ENCODE measurements around the gene TUBA4B.
"Not testable (repeated sequence)": the region's sequence is repeated elsewhere in the genome, so short reads cannot be mapped to it uniquely, and the experiment has no call there.

Gene TUBA4B

GRCh38 chr2:219273937-219274336, 20.9 kb downstream of the TUBA4B start:
- no peak for DNase-seq (ENCODE audit: low spot score)

- no peak for DNase-seq (ENCODE audit: low spot score)
Measured at GRCh38 chr2:219274361-219274921, 21.4 kb downstream of the TUBA4B start.

- peak; percentile 81 for DNase-seq (ENCODE audit: low spot score)
Measured at GRCh38 chr2:219277703-219278654, 24.9 kb downstream of the TUBA4B start.

DNA sequence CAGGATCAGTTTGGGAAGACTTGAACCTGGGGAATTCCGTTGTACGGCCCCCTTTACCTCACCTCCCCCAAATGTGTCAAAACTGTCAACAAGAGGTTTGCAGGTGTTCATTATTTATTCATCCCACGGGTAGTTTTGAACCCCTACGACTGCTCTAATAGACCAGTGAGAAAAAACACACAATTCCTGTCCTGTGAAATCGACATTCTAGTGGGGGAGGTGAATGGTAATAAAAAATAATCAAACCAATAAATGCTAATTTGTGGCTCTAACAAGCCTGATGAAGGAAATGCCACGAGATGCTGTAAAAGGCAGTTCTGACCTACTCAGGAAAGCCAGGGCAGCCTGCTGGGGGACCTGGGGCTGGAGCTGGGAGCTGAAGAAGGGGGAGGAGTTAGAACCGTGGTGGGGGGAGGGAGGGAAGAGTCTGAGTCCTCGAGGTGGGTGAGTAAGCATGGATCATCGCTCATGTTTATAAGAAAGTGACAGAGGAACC, 25.7 kb downstream of the TUBA4B start:
- DNase-seq (ENCODE audit: low spot score), result no peak

GRCh38 chr2:219279151-219279915, 26.3 kb downstream of the TUBA4B start, which contains the start of gene DNAJB2:
DNAJB2 (plus strand) TSS chr2:219279366; CDS start chr2:219279834, 468 bp downstream.
- DNase-seq (ENCODE audit: low spot score), result peak; percentile 95

GRCh38 chr2:219279916-219280516, 27.0 kb downstream of the TUBA4B start:
- DNase-seq (ENCODE audit: low spot score), result no peak

DNA sequence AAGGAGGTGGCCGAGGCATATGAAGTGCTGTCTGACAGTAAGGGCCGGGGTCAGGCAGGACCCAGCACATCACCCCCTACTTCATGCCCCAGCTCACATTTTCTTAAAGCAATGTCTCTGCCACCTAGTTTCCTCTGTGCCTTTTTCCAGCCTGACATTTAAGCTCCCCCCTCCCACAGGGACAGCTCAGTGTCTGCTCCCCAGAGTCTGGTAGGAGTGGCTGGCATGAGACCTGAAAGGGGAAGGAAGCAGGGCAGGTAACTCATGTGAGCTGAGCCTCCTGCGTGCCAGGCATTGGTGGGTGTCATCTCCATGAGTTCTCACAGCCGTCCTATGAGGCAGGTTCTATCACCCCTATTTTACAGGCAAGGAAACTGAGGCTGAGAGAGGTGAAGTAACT, 27.6 kb downstream of the TUBA4B start:
- no peak for DNase-seq (ENCODE audit: low spot score)

DNA sequence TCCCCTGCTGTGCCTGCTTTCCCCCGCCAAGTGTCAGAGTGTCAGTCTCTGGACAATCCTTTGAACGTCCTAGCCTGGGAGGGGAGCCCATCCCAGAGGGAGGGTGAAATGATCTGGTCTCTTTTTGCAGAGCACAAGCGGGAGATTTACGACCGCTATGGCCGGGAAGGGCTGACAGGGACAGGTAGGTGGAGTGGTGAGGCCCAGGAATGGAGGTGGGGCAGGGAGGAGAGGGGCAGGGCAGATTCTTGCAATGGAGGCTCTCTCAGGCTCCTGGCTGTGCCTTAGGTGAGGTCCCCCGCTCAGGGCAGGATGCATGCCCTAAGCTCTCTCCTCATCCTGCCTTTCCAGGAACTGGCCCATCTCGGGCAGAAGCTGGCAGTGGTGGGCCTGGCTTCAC, 28.5 kb downstream of the TUBA4B start:
- no peak for DNase-seq (ENCODE audit: low spot score)

DNA sequence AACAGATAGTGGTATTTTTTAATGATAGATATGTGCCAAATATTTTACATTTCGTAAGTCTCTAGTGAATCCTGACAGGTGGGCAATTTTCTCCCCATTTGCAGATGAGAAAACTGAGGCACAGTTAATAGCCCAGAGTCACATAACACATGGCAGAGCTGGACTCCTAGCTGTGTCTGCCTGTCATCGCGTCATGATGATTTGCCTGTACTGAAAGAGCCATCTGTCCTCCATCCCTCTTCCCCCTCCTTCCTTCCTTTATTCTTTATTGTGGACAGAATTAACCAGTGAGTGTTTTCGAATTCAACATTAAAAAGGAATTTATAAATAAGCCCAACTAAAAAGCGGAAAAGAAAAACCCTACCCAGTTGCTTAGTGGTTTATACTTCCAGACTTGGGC, 29.3 kb downstream of the TUBA4B start:
- no peak for DNase-seq (ENCODE audit: low spot score)

- no peak for DNase-seq (ENCODE audit: low spot score)
Measured at GRCh38 chr2:219282943-219283581, 30.0 kb downstream of the TUBA4B start.

GRCh38 chr2:219284501-219285372, 31.7 kb downstream of the TUBA4B start:
- no peak for DNase-seq (ENCODE audit: low spot score)

DNA sequence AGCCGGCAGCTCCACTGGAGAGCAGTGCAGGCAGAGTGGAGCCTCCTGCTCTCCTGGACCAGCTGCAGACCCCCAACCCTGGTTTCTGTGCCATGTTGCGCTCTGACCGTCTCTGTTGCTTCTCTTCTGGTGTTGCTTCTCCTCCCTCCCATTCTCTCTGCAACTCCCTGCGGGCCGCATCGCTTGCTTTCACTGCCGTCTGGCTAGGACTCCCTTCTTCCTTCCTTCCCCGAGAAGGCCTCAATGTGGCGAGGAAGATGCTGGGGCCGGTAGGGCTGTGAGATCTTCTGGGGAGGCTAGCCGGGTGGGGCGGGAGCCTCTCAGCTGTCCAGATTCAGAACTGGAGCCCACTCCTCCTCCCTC, 32.3 kb downstream of the TUBA4B start:
- DNase-seq (ENCODE audit: low spot score), result no peak

DNA sequence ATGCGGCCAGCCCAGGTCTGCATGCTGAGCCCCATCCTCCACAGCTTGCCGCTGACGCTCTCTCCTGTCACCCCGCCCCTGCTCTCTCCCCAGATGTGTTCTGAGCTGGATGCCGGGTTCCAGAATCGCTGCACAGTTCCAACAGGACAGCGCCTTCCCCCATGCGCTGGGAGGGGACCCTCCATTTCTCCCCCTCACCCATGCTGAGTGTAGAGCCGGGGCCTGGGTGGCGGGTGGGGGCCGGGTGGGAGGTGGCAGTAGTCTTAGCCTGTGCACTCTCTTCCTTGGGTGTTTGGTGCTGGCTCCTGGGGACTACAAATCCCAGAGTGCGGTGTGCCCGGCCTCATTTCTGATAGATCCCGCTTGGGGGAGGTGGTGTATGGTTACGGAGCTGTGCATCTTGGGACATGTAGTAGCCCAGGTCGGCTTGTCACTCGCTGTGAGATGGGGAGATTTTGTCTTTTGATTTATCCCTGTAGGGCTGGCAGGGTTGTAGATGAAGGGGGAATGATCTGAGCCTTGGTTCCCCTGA, 32.9 kb downstream of the TUBA4B start:
- DNase-seq (ENCODE audit: low spot score), result peak; percentile 82

DNA sequence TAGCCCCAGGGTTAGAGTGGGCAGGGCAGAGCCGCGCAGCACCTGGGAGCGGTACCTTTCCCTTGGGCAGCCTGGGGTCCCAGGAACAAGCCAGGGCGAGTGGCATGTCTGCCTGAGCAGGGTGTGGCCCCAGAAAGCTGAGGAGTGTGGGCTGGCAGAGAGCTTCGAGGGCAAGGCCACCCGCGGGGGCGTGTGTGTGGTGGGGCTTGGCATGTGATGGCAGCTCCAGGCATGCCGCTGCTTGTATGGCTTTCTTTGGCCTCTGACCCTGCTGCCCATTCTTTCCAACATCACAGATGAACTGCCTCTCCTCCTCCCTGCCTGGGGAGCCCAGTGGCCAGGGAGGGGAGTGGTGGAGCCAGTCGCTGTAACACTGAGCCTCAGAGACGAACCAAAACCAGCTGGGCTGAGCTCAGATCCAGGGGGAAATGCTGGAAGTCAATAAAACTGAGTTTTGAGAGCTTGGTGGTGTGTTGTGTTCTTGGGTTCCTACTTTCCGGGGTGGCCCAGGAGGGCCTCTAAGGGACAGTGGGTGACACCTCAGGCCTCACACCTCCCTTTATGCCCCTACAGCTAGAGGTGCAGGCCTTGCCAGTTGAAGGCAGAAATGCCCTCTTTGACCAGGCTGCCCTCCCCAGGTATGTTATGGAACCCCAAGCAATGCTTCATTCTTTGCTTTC, 33.5 kb downstream of the TUBA4B start:
- DNase-seq (ENCODE audit: low spot score), result no peak

DNA sequence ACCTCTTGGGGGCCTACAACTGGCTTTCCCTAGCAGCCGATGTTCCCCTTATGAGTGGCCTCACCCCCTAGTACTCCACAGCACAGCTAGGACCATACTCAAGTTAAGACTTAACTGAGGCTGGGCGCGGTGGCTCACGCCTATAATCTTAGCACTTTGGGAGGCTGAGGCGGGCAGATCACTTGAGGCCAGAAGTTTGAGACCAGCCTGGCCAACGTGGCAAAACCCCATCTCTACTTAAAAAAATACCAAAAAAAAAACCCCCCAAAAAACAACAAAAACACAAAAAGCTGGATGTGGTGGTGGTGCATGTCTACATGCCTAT, 34.0 kb downstream of the TUBA4B start:
- DNase-seq (ENCODE audit: low spot score), result not testable (repeated sequence)

DNA sequence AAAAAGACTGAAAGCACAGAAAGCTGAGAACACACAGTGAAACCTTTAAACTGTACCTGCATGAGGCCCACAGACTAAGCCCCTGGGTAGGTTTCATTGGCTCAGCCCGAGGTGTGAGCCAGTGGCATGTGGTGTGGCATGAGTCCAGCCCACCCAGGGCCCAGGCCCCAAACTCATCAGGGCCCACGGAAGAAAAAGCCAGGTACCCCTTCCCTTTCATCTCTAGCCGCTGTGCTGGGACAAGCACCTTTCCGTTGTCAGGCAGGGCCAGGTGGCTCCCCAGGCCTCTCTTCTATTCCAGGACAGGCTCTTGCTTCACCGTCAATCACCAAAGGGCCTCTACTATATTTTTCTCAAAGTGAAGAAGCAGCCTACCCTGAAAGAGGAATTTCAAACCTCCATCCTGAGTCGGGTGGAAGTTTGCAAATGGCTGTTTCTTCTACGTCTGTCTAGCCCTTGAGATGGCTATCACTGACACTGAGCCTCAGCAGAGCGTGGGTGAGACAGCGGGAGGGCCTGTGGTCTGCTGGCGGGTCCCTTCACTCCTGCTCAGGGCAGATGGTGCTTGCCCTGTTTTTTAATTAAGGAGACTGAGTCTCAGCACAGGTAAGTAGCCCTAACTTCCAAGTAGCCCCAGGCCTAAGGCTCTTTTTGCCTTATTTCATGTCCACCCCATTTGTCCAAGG, 34.7 kb downstream of the TUBA4B start:
- DNase-seq (ENCODE audit: low spot score), result peak; percentile 65

DNA sequence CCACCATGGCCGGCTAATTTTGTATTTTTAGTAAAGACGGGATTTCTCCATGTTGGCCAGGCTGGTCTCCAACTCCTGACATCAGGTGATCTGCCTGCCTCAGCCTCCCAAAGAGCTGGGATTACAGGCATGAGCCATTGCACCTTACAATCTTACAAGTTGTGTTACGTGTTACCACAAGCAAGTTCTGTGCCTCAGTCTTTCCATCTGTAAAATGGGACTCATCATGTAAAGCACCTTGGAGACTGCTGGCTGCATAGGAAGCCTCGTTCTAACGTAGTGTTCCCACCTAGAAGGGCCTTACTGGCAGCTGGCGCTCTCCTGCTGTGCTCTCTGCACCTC, 36.1 kb downstream of the TUBA4B start:
- DNase-seq (ENCODE audit: low spot score), result no peak

- DNase-seq (ENCODE audit: low spot score), result no peak
Measured at GRCh38 chr2:219289537-219290361, 36.7 kb downstream of the TUBA4B start.

Measured in SK-N-DZ (cell line).